Stimulated activated CD4-positive, alpha-beta T cell treated with anti-CD3 and anti-CD28 coated beads, Interleukin-12 subunit alpha, Interleukin-12 subunit beta, amount 100 ng/mL, for 24 hours (primary cell): ENCODE data around the gene VPREB1.
"Not testable (repeated sequence)": the region's sequence is repeated elsewhere in the genome, so short reads cannot be mapped to it uniquely, and the experiment has no call there.

Experiments
- DNase-seq, 2 experiments: peaks; one replicate each; pipeline ENCODE4 v3.0.0-alpha.2; 2020; ENCODE audit warnings: low read depth in 2 of 2

Gene VPREB1

GRCh38 chr22:22245935-22246525 is 1.4 kb downstream of the VPREB1 start:
- DNase-seq, result no peak

DNA sequence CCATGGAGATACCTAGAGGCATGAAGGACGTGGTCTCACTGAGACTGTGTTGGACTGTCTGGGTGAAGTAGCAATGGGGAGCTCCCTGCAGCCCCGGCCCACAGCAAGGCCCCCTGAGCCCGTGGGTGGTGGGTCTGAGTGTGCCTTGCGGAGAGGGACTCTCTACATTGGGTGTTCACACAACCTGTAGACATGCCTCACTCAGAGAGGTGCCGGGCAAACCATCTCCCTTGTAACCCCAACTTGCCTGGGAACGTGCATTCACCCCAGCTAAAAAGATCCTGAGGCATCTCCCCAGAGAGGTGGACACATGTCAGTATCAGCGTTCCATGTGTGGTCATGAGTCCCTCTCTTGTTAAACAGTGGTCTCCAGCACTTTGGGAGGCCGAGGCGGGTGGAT is 2.1 kb downstream of the VPREB1 start:
- no peak for DNase-seq

- no peak for DNase-seq
Measured at GRCh38 chr22:22248878-22249277, 4.3 kb downstream of the VPREB1 start.

DNA sequence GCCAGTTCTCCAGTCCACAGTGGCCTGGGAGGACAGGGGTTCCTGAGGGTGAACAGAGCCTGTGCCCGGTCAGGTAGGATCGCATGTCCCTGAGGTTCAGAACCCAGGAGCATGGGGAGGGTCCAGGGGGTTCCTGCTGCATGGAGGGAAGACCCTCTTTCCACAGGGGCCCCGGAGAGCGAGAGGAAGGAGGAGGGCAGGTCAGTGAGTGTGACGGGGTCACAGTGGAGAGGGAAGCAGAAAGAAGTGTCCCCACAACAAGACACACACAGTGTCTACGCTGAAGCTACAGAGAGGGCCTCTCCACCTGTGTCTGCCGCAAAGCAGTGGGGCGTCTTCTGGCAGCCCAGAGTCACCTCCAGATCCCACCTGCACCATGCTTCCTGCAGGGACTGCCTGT is 6.1 kb downstream of the VPREB1 start:
- not testable (repeated sequence) for DNase-seq

DNA sequence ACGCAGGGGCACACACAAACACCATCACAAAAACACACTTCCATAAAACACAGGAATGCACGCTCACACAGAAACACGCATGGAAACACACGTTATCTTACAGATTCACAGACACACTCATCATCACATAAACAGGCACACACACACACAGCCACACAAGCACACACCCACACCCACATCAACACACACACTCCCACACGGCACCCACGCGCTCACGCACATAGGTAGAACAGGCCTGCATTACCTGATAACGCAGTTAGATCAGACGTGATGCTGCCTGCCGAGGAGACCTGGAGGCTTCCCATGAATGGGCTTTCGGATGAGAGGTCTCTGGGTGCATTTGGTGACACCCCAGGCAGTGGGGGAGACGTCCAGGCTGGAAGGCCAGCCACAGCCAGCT is 11.5 kb downstream of the VPREB1 start:
- DNase-seq, result not testable (repeated sequence)

GRCh38 chr22:22258597-22259415 is 14.2 kb downstream of the VPREB1 start:
- DNase-seq, result not testable (repeated sequence)

- not testable (repeated sequence) for DNase-seq
Measured at GRCh38 chr22:22260169-22260568, 15.6 kb downstream of the VPREB1 start.

- DNase-seq, result not testable (repeated sequence)
Measured at GRCh38 chr22:22260586-22260985, 16.0 kb downstream of the VPREB1 start.

- not testable (repeated sequence) for DNase-seq
Measured at GRCh38 chr22:22262332-22263074, 17.9 kb downstream of the VPREB1 start.

DNA sequence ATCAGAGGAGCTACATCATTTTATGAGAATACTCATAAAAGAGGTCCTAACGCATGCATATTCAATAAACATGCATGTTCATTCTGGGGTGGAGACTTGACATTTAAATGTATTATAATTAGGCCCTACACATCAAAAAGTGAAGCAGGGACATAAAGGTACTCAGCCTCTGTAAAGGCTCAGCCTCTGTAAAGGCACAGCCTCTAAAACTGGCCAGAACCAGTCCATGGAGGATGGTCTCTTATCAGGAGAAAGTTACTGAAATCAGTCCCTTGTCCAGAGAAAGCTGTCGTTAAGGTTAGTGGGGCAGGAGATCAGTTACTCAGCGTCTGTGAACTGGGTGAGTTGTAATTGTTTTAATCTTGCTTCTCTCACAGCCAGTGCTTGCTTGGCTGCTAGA is 19.2 kb downstream of the VPREB1 start:
- DNase-seq, result not testable (repeated sequence)

DNA sequence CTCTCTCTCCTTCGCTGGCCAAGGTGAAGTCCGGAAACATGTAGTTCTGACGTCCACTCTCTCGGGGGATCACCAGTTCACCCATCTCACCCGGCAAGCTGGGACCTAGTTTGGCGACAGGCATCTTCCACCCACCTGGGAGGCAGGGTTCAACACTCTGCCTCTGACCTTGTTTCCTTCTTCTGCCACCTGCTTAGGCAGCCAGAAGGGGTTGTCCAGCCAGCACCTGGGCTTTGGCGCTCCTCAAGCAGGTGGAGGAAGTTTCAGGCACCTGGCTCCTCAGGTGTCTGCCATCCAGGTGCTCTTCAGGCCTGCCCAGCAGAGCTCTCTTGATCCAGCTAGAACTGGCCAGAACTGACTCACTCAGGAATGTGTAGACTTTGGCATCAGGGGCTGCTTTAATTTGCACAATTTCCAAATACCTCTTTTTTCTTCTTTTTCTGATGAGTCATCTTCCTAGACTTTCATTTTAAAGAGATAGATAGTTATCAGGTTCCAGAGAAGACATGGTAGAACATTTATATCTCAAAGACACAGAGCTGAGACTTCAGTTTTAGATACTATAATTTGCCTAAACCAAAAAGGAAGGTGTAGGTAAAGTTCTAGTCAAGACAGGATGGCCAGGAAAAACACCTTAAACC is 25.6 kb downstream of the VPREB1 start:
- DNase-seq, result not testable (repeated sequence)

- DNase-seq, result not testable (repeated sequence)
Measured at GRCh38 chr22:22277423-22277822, 32.8 kb downstream of the VPREB1 start.

- not testable (repeated sequence) for DNase-seq
Measured at GRCh38 chr22:22284962-22285756, 40.6 kb downstream of the VPREB1 start.

- DNase-seq, result not testable (repeated sequence)
Measured at GRCh38 chr22:22286390-22287105, 42.0 kb downstream of the VPREB1 start.

GRCh38 chr22:22287106-22287626 is 42.6 kb downstream of the VPREB1 start:
- DNase-seq, result not testable (repeated sequence)

DNA sequence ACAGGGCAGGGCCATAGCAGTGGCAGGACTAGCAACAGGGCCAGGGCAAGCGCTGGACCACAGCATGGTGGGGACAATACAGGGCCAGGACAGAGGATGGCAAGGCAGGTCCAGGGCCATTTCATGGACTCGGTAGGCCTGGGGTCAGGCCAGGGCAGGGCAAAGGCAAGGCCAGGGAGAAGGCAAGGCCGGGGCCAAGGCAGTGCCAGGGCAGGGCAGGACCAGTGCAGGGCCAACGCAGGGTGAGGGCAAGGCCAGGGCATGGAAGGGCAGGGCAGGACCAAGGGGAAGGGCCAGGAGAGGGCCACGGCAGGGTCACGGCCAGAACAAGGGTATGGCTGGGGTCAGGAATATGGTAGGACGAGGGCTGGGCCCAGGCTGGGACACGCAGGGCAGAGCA is 45.1 kb downstream of the VPREB1 start:
- DNase-seq, result not testable (repeated sequence)

DNA sequence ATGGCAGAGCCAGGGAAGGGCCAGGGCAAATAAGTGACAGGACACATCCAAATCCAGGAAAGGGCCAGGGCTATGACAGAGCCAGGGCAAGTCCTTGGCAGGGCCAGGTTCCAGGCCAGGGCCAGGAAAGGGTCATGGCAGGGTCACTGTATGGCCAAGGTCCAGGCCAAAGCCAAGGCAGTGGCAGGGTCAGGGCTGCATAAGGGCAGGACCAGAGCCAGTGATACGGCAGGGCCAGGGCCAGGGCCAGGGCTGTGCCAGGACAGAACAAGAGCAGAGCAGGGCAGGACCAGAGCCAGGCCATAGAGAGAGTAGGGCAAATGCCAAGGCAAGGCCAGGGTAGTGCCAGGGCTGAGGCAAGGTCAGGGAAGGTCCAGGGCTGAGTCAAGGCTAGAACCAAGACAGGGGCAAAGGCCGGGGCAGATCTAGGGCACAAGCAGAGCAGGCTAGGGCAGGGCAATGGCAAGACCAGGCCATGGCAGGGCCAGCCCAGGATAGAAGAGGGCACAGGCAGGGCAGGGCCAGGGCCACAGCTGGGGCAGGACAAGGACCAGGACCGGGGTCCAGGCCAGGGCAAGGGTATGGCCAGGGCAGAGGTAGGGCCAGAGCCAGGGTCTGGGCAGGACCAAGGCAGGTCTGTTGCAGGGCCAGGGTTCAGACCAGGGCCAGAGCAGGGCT is 46.7 kb downstream of the VPREB1 start:
- DNase-seq, result not testable (repeated sequence)

- not testable (repeated sequence) for DNase-seq
Measured at GRCh38 chr22:22292656-22293055, 48.1 kb downstream of the VPREB1 start.

DNA sequence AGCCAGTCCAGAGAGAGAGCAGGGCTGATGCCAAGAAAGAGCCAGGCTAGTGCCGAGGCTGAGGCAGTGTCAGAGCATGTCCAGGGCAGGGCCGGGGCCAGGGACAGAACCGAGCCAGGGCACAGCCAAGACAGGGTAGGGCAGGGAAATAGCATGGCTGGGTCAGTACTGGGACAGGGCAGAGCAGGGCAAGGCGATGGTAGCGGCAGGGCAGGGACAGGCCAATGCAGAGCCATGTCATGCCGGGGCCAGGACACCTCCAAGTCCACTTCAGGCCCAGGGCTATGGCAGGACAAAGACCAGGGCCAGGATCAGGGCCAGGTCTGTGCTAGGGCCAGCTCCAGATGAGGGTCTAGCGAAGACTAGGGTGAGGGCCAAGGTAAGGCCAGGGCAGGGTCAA is 48.9 kb downstream of the VPREB1 start:
- not testable (repeated sequence) for DNase-seq

DNA sequence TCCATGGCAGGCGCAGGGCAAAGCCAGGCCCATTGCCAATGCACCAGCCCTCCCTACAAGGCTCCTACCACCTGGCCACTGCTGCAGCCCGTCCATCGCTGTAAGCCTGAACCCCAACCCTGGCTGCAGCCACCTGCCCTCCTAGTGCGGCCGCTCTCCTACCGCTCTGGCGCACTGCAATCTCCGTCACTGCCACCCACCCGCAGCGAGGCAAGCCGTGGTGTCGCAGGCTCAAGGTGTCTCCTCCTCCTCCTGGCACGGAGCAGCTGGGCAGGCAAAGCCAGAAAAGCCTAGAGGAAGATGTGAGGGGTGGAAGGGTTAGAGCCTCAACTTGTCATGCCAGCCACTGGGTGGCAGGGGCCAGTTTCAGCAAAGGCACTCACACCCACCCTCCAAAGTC is 50.1 kb downstream of the VPREB1 start:
- DNase-seq, result not testable (repeated sequence)
